IMR-90 (cell line): ENCODE results near the gene CBFA2T3. TPM values are rescaled to one million over a fixed set of nuclear protein-coding genes. Genes with fewer than 3 reads are reported as not detected.
A peak's percentile ranks its signal among the peaks of the same experiment; 100 is the strongest.

Experiments used
- ATAC-seq: fragments of 200-7000 bp; cut with Tn5 transposase; 2 replicates; pipeline ENCODE4 v1.9.1; 2020; ENCODE audit warnings: low read depth, mild to moderate bottlenecking, moderate library complexity
- BruUV-seq: library from RNA; stranded (reverse); fragments of 400-500 nt; replicated peaks from 2 replicates; lab custom pipeline; 2021; lab: Mats Ljungman, UMichigan
- CTCF ChIA-PET: fragments of 300-600 bp; formaldehyde crosslinking; extraction: SDS; loops from one replicate; lab custom pipeline; 2021; ENCODE audit warnings: antibody characterized with exemption; lab: Yijun Ruan, JAX
- POLR2A ChIA-PET: fragments of 300-600 bp; sonication (Branson Sonifier 250); formaldehyde crosslinking; loops from one replicate; lab custom pipeline; 2022; ENCODE audit warnings: antibody characterized with exemption; ENCODE audit not compliant: unreplicated experiment; lab: Charles Lee
- DNase-seq: peaks from one replicate; pipeline ENCODE4 v3.0.0; 2013
- H2AFZ ChIP-seq: replicated peaks from 2 replicates; pipeline ENCODE3; 2013; ENCODE audit warnings: low read length, mild to moderate bottlenecking; ENCODE audit not compliant: poor library complexity
- H2AK5ac ChIP-seq: 2 replicates; pipeline ENCODE4 v1.6.1; 2013; ENCODE audit warnings: low read depth, low read length, inconsistent platforms
- H2AK9ac ChIP-seq: replicated peaks from 2 replicates; pipeline ENCODE3; 2013; ENCODE audit warnings: mild to moderate bottlenecking, low read depth, low read length, moderate library complexity; ENCODE audit not compliant: poor library complexity
- H2BK120ac ChIP-seq: 2 replicates; pipeline ENCODE4 v1.6.1; 2013; ENCODE audit warnings: low read depth, low read length, inconsistent platforms
- H2BK15ac ChIP-seq: 3 replicates; pipeline ENCODE4 v1.6.1; 2013; ENCODE audit warnings: low read depth, low read length, inconsistent platforms
- H2BK20ac ChIP-seq: 2 replicates; pipeline ENCODE4 v1.6.1; 2013; ENCODE audit warnings: low read depth, mild to moderate bottlenecking, inconsistent platforms, low read length, moderate library complexity
- H2BK5ac ChIP-seq: 2 replicates; pipeline ENCODE4 v1.6.1; 2013; ENCODE audit warnings: mild to moderate bottlenecking, low read depth, low read length, inconsistent platforms; ENCODE audit not compliant: poor library complexity, severe bottlenecking
- H3K14ac ChIP-seq: replicated peaks from 2 replicates; pipeline ENCODE4 v1.6.1; 2013; ENCODE audit warnings: low read depth, low read length, inconsistent platforms
- H3K18ac ChIP-seq: 2 replicates; pipeline ENCODE4 v1.6.1; 2013; ENCODE audit warnings: low read depth, low read length, control low read depth
- H3K23ac ChIP-seq: 2 replicates; pipeline ENCODE4 v1.6.1; 2013; ENCODE audit warnings: low read depth, low read length, inconsistent platforms
- H3K27ac ChIP-seq: 2 replicates; pipeline ENCODE4 v1.5.1; 2013; ENCODE audit warnings: mild to moderate bottlenecking, control low read depth, low read length; ENCODE audit not compliant: insufficient read depth
- H3K27me3 ChIP-seq: 2 replicates; pipeline ENCODE4 v1.6.1; 2013; ENCODE audit warnings: low read length; ENCODE audit not compliant: control insufficient read depth, insufficient read depth
- H3K36me3 ChIP-seq: 2 replicates; pipeline ENCODE4 v1.6.1; 2013; ENCODE audit warnings: low read length, mixed read lengths; ENCODE audit not compliant: control insufficient read depth, insufficient read depth
- H3K4ac ChIP-seq: 2 replicates; pipeline ENCODE4 v1.6.1; 2013; ENCODE audit warnings: low read depth, low read length, inconsistent platforms
- H3K4me1 ChIP-seq: 2 replicates; pipeline ENCODE4 v1.6.1; 2013; ENCODE audit warnings: low read length, mixed read lengths; ENCODE audit not compliant: control insufficient read depth, insufficient read depth
- H3K4me2 ChIP-seq: 2 replicates; pipeline ENCODE4 v1.6.1; 2013; ENCODE audit warnings: low read depth, mild to moderate bottlenecking, control low read depth, low read length, moderate library complexity
- H3K4me3 ChIP-seq: 2 replicates; pipeline ENCODE4 v1.5.1; 2013; ENCODE audit warnings: low read depth, mild to moderate bottlenecking, control low read depth, low read length, moderate library complexity; ENCODE audit not compliant: insufficient read depth
- H3K56ac ChIP-seq: 2 replicates; pipeline ENCODE4 v1.6.1; 2013; ENCODE audit warnings: low read length, inconsistent platforms; ENCODE audit not compliant: insufficient read depth; ENCODE audit errors: extremely low read depth
- H3K79me1 ChIP-seq, 2 experiments: 2 replicates each; pipeline ENCODE4 v1.6.1; 2013; ENCODE audit warnings: low read length in 2 of 2, inconsistent platforms in 1 of 2, low read depth in 1 of 2
- H3K9ac ChIP-seq: 2 replicates; pipeline ENCODE4 v1.6.1; 2013; ENCODE audit warnings: low read depth, low read length, control low read depth
- H3K9me1 ChIP-seq: 2 replicates; pipeline ENCODE4 v1.6.1; 2013; ENCODE audit warnings: low read length, inconsistent platforms; ENCODE audit not compliant: insufficient read depth
- H3K9me3 ChIP-seq: 2 replicates; pipeline ENCODE4 v1.6.1; 2013; ENCODE audit warnings: low read length; ENCODE audit not compliant: control insufficient read depth, insufficient read depth
- H4K20me1 ChIP-seq: 2 replicates; pipeline ENCODE4 v1.6.1; 2013; ENCODE audit warnings: low read length, inconsistent platforms; ENCODE audit not compliant: insufficient read depth
- H4K5ac ChIP-seq: 2 replicates; pipeline ENCODE4 v1.6.1; 2013; ENCODE audit warnings: mild to moderate bottlenecking, low read depth, low read length, control low read depth
- H4K8ac ChIP-seq, 2 experiments: 2 replicates each; pipeline ENCODE4 v1.6.1; 2013; ENCODE audit warnings: low read depth in 2 of 2, low read length in 2 of 2, control low read depth in 1 of 2, inconsistent platforms in 1 of 2
- H4K91ac ChIP-seq: 2 replicates; pipeline ENCODE4 v1.6.1; 2013; ENCODE audit warnings: low read depth, low read length, inconsistent platforms; ENCODE audit not compliant: insufficient read depth
- MAFK ChIP-seq: IDR thresholded peaks from 2 replicates; pipeline ENCODE4 v1.6.1; 2012; ENCODE audit warnings: low read depth, low read length, improper control_type of control experiment
- MXI1 ChIP-seq: IDR thresholded peaks from 2 replicates; pipeline ENCODE4 v1.6.1; 2012; ENCODE audit warnings: low read depth, mild to moderate bottlenecking, low read length, moderate library complexity, borderline replicate concordance
- NFE2L2 ChIP-seq: fragments of 150-350 bp; IDR thresholded peaks from 2 replicates; pipeline ENCODE4 v1.6.1; 2016; ENCODE audit warnings: low read depth, mild to moderate bottlenecking, low read length
- WGBS, 2 experiments: methylation state at CpG; one replicate each; pipeline versions ENCODE4 v1.1.5 to v1.1.7; 2013; ENCODE audit warnings: missing lambda C conversion rate in 2 of 2; ENCODE audit not compliant: insufficient read length in 1 of 2; ENCODE audit errors: extremely low coverage in 2 of 2; 5-methylcytosine and 5-hydroxymethylcytosine counted together
- dilution Hi-C: fragments of 300-500 bp; cut with HindIII; formaldehyde crosslinking; loops from one replicate; pipeline ENCODE4 v1.14.3; 2018; ENCODE audit warnings: low sequenced_read_pairs; ENCODE audit not compliant: unreplicated experiment
- in situ Hi-C: fragments of 300-500 bp; cut with MboI; formaldehyde crosslinking; loops from 3 replicates; pipeline ENCODE4 v1.14.3; 2019; ENCODE audit warnings: low sequenced_read_pairs, inconsistent platforms, mixed read lengths
- intact Hi-C: fragments of 100-400 bp; cut with micrococcal nuclease; formaldehyde crosslinking; loops from 2 replicates; pipeline ENCODE4 v1.10.0; 2022
- polyA plus RNA-seq, 3 experiments: library from polyadenylated mRNA; depleted of rRNA; stranded (reverse); fragments of >200 nt; gene quantifications; 2 replicates each; pipeline ENCODE4 v1.2.3, GENCODE V29; 2012; ENCODE audit warnings: low replicate concordance in 1 of 3
- total RNA-seq: library from RNA; depleted of rRNA; stranded (reverse); fragments of >200 nt; gene quantifications from 2 replicates; pipeline ENCODE4 v1.2.3, GENCODE V29; 2012

The CBFA2T3 gene
- total and polyA plus RNA-seq, 2 of the 4 experiments (the other 2 are of a cell fraction), result not detected

DNA sequence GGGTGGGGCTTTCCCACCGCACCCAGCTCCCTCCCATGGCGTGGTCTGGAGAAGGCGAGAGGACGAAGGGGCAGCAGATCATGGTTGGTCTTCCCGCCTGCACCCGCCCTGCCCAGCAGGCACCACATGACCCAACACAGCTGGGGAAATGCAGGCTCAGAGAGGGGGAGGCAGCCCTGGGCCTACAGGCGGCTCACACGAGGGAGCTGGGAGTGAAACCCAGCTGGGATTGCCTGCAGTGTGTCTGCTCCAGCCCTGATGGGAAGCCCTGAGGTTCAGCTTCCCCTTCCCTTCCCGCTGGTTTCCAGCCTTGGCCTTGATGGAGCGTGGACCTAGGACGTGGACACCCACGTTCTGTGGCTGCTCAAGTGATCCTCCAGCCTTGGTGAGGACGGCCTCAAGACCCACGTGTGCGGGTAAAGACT is 90.6 kb downstream of the CBFA2T3 start:
- intact Hi-C loops, result no loop called here
- Histone ChIP-seq H2BK20ac (no peak overlapping the region), H3K79me1 (no peaks in the 10 kb centered on the region), H3K4me1 (peaks cover 8% of the 10 kb centered on the region; the same call in 1 of the 2 replicates), H2BK5ac (no peak overlapping the region), H3K27ac (no peak overlapping the region), H3K4ac (no peak overlapping the region), H2BK15ac (no peak overlapping the region), H4K20me1 (no peaks in the 10 kb centered on the region), H3K9ac (no peak overlapping the region), H4K8ac (no peak overlapping the region), H4K91ac (no peak overlapping the region), H3K36me3 (no peaks in the 10 kb centered on the region), H3K9me1 (no peaks in the 10 kb centered on the region), H3K23ac (no peak overlapping the region), H3K27me3 (peaks cover 3% of the 10 kb centered on the region; the same call in 1 of the 2 replicates), H3K14ac (no peak overlapping the region), H2AK5ac (no peak overlapping the region), H3K56ac (no peak overlapping the region), H3K18ac (no peak overlapping the region), H4K5ac (no peak overlapping the region), H3K4me3 (no peak overlapping the region), H2AFZ (peak overlapping the region; percentile 66), H2AK9ac (no peak overlapping the region), H2BK120ac (no peak overlapping the region), H3K4me2 (no peak overlapping the region), H3K9me3 (peaks cover 6% of the 10 kb centered on the region)
- no peak for DNase-seq
- BruUV-seq, result no TSS peak
- no peak for ATAC-seq
- WGBS, 2 experiments, result 81% methylated on average over 6 of the region's 15 CpGs; no CpG with 5 or more reads in 1 of the 2 experiments
- no peak for TF ChIP-seq NFE2L2
- TF ChIP-seq MAFK, result no peak
- no peak for TF ChIP-seq MXI1
- ChIA-PET CTCF (no interaction called here), POLR2A (no interaction called here)
- in situ Hi-C loops, result no loop called here
- dilution Hi-C loops, result no loop called here
